ENCODE measurements around the gene ST3GAL5. TPM values are rescaled to one million over a fixed set of nuclear protein-coding genes. Genes with fewer than 3 reads are reported as not detected.
"Not testable (repeated sequence)": the region's sequence is repeated elsewhere in the genome, so short reads cannot be mapped to it uniquely, and the experiment has no call there.

The ST3GAL5 gene
- polyA plus RNA-seq, 4 donors, result 10.8 to 13.1 (median 11.3) TPM

DNA sequence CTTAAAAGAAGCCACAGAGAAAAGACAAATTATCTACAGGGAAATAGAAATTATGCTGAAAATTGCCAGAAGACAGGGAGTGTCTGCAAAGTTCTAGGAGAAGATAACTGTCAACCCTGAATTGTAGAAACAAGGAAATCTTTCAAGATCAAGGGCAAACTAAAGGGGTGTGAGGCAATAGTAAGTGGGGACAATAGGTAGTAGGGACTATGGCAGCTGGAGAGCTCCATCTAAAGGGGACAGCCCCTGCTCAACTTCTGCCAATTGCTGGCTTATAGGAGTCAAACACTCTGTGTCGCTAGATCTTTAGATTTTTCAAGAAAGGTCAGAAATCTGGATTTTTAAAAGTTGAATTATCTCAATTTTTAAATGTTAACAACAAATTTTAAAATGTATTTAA is 10.1 kb upstream of the ST3GAL5 start:
- DNase-seq (ENCODE audit: low read depth in 4 of 4, low spot score in 3 of 4), result no peak

DNA sequence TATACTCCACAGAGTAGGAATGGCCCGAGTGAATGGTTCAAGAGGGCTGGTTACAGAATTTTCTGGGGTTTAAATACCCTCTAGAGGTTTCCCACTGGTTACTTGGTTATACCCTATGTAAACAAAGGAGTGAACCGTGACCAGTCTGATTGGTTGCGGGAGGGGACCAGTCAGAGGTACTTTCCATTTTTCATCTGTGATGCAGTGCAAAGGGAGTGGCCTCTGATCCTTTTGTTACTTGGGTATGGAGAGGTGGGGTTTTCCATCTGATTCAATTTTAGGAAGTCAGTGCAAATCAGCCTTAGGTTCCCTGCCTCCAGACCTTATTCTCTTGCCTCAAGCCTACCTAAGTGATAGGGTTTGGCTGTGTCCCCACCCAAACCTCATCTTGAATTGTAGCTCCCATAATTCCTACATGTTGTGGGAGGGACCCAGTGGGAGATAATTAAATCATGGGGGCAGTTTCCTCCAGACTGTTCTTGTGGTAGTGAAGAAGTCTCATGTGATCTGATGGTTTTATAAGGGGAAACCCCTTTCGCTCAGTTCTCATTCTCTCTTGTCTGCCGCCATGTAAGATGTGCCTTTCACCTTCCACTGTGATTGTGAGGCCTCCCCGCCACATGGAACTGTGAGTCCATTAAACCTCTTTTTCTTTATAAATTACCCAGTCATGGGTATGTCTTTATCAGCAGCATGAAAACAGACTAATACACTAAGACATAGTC is 5.9 kb upstream of the ST3GAL5 start:
- DNase-seq (ENCODE audit: low read depth in 4 of 4, low spot score in 3 of 4), result not testable (repeated sequence)

DNA sequence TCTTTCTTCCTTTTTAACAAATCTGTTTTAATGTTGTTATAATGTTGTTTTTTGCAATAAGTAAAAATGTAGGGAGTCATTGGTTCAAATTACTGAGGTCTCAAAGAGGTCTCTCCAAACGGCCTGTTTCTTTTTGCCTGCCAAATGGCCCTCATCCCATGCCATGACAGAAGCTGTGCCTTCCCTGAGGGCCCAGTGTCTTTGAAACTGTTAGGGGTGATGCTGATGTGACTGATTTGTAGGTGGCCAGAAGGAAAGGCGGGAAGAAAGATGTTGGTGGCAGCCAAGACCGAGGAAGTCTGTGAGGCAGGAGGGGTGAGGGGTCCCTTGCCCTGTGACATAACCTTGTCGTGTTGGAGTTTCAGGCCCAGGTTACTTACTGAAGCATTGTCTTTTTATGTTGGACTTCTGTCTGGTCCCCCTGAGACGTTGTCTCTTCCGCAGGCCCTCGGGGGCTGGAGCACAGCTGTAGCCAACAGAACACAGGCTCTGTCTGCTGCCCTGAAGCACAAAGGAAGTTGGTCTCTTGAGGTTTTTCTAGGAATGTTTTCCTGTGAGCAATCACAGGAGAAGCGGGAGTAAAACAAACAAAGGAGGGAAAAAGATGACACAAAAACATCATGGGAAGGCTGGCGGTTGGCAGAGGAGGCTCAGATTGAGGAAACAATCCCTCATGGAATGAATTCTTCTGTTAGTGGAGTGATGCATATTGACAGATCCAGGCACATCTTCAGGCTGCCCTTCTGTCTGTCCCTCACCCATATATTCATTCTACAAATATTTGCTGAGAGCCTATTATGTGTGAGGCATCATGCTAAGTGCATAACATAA is 4.9 kb upstream of the ST3GAL5 start:
- DNase-seq (ENCODE audit: low read depth in 4 of 4, low spot score in 3 of 4), result no peak

DNA sequence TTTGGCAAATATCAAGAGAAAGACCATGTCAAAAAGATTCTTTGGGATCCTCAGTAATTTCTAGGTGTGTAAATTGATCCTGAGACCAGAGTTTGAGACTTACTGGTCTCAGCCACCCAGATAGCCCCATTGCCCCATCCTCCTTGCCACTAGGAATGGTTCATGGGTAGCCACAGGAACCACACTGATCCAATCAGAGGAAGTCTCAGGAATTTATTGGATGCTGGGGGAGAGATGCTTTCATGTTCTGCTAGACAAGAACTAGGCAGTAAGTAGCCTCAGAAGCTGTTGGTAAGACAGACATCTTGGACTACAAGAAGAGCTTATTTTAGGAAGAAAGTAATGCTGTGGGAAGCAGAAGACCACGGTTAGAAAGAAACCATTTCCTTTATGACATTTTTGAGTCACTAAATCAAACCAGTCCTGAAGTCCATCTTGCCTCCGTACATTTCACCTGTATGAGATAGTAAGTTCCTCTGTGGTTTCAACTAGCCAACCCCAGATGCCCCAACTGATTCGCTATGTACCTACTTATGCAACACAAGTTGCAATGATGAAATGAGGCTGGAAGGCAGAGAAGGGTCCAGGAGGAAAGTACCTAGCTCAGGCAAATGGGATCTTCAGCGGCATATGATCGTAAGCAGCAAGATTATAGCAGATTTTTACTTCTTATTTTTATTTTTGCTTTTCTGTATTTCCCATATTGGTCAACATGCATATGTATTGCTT is 3.6 kb upstream of the ST3GAL5 start:
- no peak for DNase-seq (ENCODE audit: low read depth in 4 of 4, low spot score in 3 of 4)

DNA sequence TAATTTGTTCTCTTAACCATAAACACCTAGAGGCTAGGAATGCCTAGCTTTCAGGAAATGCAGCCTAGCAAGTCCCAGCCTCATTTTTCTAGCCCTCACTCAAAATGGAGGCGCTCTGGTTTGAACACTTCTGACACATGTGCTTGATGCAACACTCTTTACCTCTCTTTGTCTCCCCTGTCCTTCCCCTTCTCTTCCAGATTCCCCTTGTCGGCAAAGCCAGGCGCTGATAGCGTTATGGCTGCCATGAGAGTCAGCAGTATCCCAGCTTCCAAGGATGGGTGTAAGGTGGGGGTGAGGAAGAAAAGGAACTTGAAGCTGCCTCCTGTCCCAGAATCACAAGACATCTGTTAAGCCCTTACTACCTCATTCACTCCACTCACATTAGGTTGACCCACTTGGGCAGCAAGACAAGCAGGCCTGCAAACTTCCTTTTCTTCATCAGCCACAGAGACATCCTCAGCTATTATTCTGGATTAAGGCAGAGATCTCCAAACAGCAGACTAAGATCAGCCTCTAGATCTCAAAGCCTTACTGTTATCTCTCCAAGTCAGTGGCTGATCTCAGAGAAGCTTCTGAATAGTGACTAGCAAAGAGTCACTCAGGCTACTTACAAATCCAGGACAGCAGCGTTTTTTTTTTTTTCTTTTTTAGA is 1.9 kb upstream of the ST3GAL5 start:
- DNase-seq (ENCODE audit: low read depth in 4 of 4, low spot score in 3 of 4), result no peak

DNA sequence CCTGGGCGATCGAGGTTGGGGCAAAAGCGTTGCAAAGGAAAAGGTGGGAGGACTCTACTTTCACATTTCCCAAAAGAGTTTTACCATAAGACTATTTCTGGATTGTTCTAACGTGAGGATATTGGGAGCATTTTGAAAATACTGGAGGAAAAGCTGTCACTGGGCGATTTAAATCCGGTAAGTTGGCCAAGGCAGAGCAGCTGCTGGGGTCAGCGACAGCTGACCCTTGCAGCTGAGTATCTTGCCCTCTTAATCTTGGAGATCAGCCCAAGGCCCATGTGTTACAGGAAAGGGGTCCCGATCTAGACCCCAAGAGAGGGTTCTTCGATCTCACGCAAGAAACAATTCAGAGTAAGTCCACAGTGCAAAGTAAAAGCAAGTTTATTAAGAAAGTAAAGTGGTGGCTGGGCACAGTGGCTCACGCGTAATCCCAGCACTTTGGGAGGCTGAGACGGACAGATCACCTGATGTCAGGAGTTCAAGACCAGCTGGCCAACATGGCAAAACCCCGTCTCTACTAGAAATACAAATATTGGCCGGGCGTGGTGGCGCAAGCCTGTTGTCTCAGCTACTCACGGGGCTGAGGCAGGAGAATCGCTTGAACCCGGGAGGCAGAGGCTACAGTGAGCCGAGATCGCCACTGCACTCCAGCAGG is 964 bp upstream of the ST3GAL5 start:
- no peak for DNase-seq (ENCODE audit: low read depth in 4 of 4, low spot score in 3 of 4)

DNA sequence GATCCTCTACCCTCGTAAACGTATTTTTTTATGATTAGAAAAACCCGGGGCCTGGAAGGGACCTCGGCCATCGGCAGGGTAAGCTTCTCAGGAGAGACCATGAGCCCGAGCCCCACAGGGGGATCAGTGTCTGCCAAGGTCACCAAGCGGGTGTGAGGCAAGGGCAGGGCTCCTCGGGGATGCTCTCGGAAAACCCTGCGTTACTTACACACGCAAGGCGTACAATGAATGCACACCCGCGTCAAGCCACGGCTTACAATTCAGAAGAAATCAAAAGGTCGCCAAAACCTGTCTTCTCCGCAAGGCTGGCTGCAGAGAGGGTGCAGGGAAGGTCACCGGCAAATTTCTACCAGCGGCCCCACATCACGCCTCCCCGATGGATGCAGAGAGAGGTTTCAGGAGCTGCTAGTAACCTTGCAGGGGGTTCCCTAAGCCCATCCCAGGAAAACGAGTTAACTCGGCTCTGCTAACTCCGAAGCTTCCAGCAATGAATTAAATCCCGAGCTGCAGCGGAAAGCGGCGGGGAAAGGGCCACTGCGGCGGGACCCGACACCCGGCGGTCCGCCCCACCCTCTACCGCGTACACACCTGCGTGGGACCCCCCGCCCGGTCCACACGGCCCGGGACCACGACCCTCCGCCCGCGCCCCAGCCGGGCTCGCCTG is 638 bp downstream of the ST3GAL5 start:
- no peak for DNase-seq (ENCODE audit: low read depth in 4 of 4, low spot score in 3 of 4)

DNA sequence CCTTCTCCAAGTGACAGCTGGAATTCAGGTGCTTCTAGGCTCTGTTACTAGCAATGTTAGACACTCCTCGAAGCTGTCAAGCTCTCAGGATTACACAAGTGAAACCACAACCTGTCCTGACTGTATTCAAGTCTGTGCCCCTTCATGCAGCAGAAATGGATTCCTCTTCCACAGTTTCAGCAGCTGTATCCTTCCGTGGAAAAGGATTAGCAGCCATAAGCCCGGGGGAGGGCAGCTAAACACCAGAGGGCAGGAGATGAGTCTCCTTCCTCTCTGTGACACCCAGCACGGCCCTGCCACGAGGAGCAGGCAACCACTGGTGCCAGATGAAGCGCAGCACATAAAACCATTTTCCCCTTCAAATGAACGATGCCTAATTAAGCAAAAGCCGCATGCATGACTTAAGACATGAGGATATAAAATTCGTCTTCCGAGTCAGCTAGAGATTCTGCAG is 1.2 kb downstream of the ST3GAL5 start:
- DNase-seq (ENCODE audit: low read depth in 4 of 4, low spot score in 3 of 4), result no peak

DNA sequence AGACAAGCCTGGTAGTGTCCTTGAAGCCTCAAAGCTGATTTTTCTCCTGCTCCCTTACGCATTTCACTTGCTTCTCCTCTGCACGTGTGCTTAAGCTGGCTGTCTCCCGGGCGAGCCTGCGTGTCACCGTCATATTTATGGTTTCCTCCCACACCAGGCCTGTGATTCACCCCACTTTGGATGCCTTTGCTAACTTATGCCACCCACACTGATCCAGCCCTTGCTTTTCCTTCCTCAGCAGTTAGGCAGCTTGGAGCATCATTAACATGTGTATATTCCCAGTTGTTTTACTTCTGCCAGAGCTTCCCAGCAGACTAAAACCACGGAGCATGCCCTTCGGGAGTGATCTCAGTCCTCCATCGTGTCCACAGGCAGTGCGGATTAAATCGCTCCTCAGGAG is 2.2 kb downstream of the ST3GAL5 start:
- no peak for DNase-seq (ENCODE audit: low read depth in 4 of 4, low spot score in 3 of 4)

DNA sequence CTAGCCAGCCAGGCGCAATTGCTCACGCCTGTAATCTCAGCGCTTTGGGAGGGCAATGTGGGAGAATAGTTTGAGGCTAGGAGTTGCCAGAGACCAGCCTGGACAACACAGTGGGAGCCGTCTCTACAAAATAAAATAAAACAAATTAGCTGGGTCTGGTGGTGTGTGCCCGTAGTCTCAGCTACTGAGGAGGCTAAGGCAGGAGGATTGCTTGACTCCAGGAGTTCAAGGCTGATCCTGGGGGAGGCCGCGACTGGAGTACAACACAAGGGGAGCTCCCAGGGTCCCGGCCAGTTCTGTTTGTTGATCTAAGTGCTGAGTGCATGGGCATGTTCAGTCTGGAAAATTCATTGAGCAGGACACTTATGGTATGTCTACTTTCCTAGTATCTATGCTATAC is 2.6 kb downstream of the ST3GAL5 start:
- DNase-seq (ENCODE audit: low read depth in 4 of 4, low spot score in 3 of 4), result no peak

DNA sequence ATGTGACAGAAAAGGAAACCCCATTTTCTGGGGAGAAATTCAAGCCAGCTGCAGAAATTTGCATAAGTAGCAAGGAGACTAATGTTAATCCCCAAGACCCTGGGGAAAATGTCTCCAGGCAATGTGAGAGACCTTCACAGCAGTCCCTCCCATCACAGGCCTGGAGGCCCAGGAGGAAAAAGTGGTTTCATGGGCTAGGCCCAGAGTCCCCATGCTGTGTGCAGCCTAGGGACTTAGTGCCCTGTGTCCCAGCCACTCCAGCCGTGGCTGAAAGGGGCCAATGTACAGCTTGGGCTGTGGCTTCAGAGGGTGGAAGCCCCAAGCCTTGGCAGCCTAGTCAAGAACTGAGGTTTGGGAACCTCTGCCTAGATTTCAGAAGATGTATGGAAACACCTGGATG is 7.0 kb downstream of the ST3GAL5 start:
- not testable (repeated sequence) for DNase-seq (ENCODE audit: low read depth in 4 of 4, low spot score in 3 of 4)

DNA sequence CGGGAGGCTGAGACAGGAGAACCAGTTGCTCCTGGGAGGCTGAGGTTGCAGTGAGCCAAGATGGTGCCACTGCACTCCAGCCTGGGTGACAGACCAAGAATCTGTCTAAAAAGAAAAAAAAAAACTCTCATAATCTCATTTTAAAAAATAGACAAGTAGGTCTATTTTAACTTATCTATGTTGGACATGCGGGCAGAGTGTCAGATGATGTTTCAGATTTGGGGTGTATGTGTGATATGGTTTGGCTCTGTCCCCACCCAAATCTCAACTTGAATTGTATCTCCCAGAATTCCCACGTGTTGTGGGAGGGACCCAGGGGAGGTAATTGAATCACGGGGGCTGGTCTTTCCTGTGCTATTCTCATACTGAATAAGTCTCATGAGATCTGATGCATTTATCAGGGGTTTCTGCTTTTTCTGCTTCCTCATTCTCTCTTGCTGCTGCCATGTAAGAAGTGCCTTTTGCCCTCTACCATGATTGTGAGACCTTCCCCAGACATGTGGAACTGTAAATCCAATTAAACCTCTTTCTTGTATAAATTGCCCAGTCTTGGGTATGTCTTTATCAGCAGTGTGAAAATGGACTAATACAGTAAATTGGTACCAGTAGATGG is 8.0 kb downstream of the ST3GAL5 start:
- not testable (repeated sequence) for DNase-seq (ENCODE audit: low read depth in 4 of 4, low spot score in 3 of 4)

DNA sequence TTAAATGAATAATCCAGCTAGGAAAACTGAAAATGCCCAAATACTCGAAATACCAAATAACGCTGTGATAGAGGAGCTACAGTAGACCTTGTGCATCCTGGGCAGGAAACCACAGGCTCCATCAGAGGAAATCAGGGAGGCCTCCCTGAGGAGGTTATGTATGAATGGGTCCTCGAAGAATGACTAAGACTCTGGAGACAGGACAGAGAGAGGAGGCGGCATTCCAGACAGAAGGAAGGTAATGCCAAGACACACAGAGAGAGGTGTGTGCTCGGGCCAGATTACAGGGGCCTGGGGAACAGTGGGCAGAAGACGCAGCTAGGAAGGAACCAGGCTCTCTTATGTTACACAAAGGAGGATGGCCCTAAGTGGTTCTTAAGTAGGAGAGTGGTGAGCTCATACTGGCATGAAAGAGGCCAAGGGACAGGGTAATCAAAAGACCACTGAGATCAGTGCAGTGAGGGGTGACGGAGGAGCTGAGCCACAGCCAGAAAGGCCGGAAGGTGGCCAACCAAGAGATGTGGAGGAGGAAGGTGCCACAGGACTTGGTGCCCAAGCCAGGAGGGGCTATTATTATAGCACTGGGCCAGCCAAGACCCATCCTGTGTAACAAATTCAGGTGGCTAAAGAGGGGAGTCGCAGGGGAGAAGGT is 9.9 kb downstream of the ST3GAL5 start:
- DNase-seq (ENCODE audit: low read depth in 4 of 4, low spot score in 3 of 4), result no peak

DNA sequence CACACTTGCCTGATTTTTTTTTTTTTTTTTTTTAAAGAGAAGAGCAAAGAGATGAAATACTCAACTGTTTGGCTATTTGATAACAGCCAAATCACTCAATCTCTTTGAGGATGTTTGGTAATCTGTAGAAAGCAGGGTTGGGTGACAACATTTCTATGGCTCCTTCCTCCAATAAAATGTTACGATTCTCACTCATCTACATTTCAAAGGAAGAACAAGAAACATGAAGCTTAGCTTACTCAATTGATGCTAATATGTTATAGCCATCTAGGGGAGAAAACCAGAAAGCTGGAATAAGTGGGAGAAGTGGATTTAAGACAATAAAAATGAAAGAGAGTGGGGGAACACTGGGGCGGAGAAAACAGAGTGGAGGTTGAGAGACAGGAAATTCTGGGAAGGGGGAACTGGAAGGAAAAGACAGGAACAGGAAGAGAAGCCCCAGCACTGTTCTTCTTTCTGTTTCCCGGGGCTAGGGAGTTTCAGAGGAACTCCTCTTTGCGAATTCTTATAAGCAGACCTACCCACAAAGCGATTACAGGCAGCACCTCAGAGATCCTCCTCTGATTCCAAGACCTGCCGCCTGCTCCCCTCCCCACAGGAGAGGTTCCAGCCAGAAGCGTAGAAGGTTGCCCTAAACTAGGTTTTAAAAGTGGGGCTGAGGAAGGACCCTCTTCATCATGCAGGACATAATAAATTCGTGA is 13.3 kb downstream of the ST3GAL5 start:
- no peak for DNase-seq (ENCODE audit: low read depth in 4 of 4, low spot score in 3 of 4)

DNA sequence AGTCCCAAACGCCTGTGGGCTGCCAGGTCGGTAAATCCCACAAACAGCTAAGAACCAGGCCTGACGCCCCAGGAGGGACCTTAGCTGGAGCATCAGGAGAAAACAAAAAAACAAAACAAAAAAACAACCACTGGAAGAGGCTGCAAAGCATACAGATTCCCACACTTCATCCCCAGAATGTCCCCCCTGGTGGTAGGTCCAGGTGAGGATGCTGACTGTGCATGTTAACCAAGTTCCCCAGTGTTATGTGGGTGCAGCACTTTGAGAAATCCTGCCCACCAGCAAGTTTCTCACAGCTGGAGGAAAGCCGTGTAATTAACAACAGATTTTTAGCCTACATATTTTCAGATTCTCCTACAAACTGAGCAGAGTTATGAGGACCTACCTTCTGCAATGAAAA is 15.1 kb downstream of the ST3GAL5 start:
- DNase-seq (ENCODE audit: low read depth in 4 of 4, low spot score in 3 of 4), result no peak

DNA sequence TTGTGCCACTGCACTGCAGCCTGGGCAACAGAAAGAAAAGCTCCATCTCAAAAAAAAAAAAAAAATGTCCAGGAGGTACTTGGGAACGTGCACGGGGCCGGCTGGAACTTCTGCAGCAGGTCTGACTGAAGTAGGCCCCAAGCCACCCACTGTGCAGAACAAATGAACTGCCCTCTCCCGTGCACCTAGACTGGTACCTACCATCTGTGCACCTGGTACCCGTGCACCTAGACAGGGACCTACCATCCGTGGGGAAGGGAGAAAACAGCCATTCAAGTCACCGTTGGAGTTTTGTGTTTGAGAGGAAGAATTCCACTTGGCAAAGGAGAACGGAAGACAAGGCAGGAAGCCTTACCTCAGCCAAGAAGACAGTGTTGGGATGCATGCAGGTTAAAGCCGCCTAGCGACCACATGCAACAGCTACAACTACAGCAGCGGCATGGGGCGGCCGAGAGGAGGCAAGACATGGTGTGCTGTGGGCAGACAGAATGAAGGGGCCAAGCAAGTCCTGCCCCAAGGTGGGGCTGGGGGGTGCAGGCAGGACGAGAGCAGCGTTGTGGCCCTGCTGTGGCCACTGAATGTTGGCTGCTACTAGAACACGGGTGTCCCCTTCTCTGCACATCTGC is 16.1 kb downstream of the ST3GAL5 start:
- DNase-seq (ENCODE audit: low read depth in 4 of 4, low spot score in 3 of 4), result no peak

DNA sequence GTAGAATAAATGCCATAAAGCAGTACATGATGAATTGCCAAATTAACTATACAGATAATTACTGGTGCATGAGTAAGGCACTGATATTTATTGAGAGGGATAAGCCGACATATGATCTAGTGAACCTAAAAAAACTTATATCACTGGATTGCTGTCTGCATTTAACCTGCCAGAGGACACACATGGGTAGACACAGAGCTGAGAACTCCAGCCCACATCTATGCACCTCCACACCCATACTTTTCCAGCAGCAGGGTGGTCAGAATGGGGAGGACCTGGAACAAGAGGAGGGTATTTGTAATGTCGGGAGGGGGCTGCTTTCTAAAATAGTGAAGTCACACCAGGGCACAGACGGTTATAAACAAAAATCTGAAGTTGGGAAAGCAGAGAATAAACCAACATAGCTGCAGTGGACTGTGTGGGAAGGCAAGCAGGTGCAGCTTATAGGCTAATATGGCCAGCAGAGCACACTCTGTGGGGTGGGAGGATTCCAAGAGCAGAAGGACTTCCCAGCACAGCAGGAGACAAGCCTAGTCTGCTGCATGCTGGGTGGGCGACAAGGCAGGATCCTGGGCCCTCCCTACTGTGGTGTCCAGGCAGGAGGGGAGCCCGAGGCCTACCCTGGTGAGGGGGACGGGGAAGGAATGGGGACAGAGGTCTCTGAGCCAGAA is 17.2 kb downstream of the ST3GAL5 start:
- DNase-seq (ENCODE audit: low read depth in 4 of 4, low spot score in 3 of 4), result no peak
